Heart right ventricle (tissue), 16 donors: Measurements from ENCODE around the gene NPHP4. TPM values are rescaled to one million over a fixed set of nuclear protein-coding genes. Genes with fewer than 3 reads are reported as not detected.

ENCODE experiments used
- ATAC-seq, 8 donors: fragments of 200-7000 bp; cut with Tn5 transposase; one replicate each; pipeline ENCODE4 v1.9.1; 2020; ENCODE audit warnings: mild to moderate bottlenecking in 8 of 8, moderate library complexity in 8 of 8, moderate number of reproducible peaks in 1 of 8
- DNase-seq, 2 donors: peaks; one replicate each; pipeline ENCODE4 v3.0.0-alpha.2; 2020
- H3K27ac ChIP-seq, 10 donors: fragments of 200-600 bp; sonication (generic) in 2 of 10; one replicate each; pipeline versions ENCODE4 v1.5.0 to v1.8.0; 2020 to 2022; ENCODE audit warnings: mild to moderate bottlenecking in 3 of 10
- H3K27me3 ChIP-seq, 7 donors: fragments of 200-600 bp; one replicate each; pipeline ENCODE4 v1.8.0; 2021 to 2022; ENCODE audit warnings: mild to moderate bottlenecking in 2 of 7
- H3K36me3 ChIP-seq, 9 donors: fragments of 200-600 bp; sonication (generic) in 1 of 9; one replicate each; pipeline versions ENCODE4 v1.5.0 to v1.8.0; 2020 to 2022; ENCODE audit warnings: mild to moderate bottlenecking in 2 of 9
- H3K4me1 ChIP-seq, 9 donors: fragments of 200-600 bp; sonication (generic) in 1 of 9; one replicate each; pipeline versions ENCODE4 v1.5.0 to v1.8.0; 2020 to 2022; ENCODE audit warnings: mild to moderate bottlenecking in 4 of 9
- H3K4me3 ChIP-seq, 10 donors: fragments of 200-600 bp; sonication (generic) in 2 of 10; one replicate each; pipeline versions ENCODE4 v1.5.0 to v1.8.0; 2020 to 2022; ENCODE audit warnings: mild to moderate bottlenecking in 7 of 10, moderate library complexity in 2 of 10
- H3K9me3 ChIP-seq, 11 donors: fragments of 200-600 bp in 10 of 11; sonication (generic) in 2 of 11; one replicate each; pipeline versions ENCODE4 v1.5.0 to v1.8.0; 2013 to 2022; ENCODE audit warnings: mild to moderate bottlenecking in 2 of 11, control low read depth in 1 of 11, moderate library complexity in 1 of 11
- WGBS, 2 donors: extraction: QIAGEN DNeasy Blood & Tissue Kit; methylation state at CpG; one replicate each; pipeline ENCODE4 v1.1.7; 2013; ENCODE audit warnings: inconsistent platforms in 1 of 2; 5-methylcytosine and 5-hydroxymethylcytosine counted together
- intact Hi-C, 10 donors: fragments of 100-400 bp; cut with DNase I; formaldehyde crosslinking; loops; one replicate each; pipeline versions ENCODE4 v1.11.1 to v1.14.2; 2022
- polyA plus RNA-seq, 2 donors: library from polyadenylated mRNA; stranded (reverse); fragments of 200-250 nt; gene quantifications; one replicate each; pipeline ENCODE4 v1.2.3, GENCODE V29; 2013
- total RNA-seq, 10 donors: library from RNA; stranded (reverse); fragmentation: NEBNext Ultra II Directional in 3 of 10; extraction: Animal tissue kit (Norgen Biotek cat#: 25700) in 3 of 10; gene quantifications; one replicate each; pipeline versions ENCODE4 v1.2.1 to v1.2.4, GENCODE V29; 2021 to 2023
- TF ChIP-seq, protein P1 (sequence below), 9 donors: fragments of 200-600 bp; sonication (generic) in 2 of 9; IDR thresholded peaks; one replicate each; pipeline versions ENCODE4 v1.5.0 to v1.8.0; 2021 to 2022; ENCODE audit warnings: antibody characterized with exemption in 9 of 9, mild to moderate bottlenecking in 5 of 9, moderate library complexity in 1 of 9
- donor health status: Arrhythmogenic right ventricular cardiomyopathy.
- donor health status: ischemic (EF 13 %, LVEDD 7.1; RV severe dilation, severe dysfunction).
- donor health status: healthy with polysubstance abuse.
- donor health status: DM: no; HTN: yes; CAD: no.
- donor health status: DM: no; HTN: no; CAD: no.
- donor health status: ischemic (EF 25% LVEDD 6.9; RV normal size, moderate dysfunction).
- donor health status: ischemic (EF 25% LVEDD 5.7; RV mildly dilated, moderate dysfunction).
- donor health status: healthy.
- donor health status: DM: yes; HTN: yes; CAD: no.
- donor health status: Ischemic cardiomyopathy.
- donor health status: ischemic (EF 35%, LVEDD 5.7; RV mildly dilated, moderate dysfunction).
- donor health status: nonischemic (EF 11% LVEDD 7.7; RV severe dilation, severe dysfunction).
- donor health status: DM: yes; HTN: yes; CAD: no.
- donor health status: PGD.
- donor health status: ischemic (EF 29% LVEDD 5.4; RV normal size, mild dysfunction).
- donor health status: nonischemic (EF 23%, LVEDD 6.1; RV moderate dilation, normal function).

NPHP4 gene
- total and polyA plus RNA-seq, 12 donors, result 2.4 to 5.7 (median 3.3) TPM

DNA sequence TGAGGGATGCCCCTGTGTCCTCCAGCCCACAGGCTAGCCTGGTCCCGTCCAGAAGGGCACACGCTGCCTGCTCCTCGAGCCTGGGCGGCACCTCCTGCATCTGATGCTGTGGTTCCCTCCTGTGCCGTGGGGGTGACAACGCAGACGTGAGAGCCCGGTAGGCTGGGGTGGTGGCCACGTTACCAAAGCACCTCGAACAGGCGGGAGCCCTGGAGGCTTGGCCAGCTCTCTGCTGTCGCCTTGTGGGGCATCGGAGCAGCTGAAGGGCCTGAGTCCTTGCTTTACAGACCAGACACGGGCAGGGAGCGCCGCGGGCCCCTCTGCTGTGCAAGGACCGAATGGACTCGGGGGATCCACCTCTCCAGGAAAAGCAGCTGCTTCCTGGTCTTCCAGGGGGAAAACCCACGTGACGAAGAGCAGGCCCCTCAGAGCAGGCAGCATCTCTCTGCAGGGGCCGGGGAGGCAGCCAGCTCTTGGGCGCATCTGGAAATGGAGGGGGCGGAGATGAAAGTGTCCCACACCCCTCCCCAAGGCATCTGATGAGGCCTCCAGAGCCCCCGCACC lies 133.3 kb downstream of the NPHP4 start:
- no peak overlapping the region for H3K27ac ChIP-seq
- H3K9me3 ChIP-seq, result no peaks in the 10 kb centered on the region
- TF ChIP-seq, protein P1, sequence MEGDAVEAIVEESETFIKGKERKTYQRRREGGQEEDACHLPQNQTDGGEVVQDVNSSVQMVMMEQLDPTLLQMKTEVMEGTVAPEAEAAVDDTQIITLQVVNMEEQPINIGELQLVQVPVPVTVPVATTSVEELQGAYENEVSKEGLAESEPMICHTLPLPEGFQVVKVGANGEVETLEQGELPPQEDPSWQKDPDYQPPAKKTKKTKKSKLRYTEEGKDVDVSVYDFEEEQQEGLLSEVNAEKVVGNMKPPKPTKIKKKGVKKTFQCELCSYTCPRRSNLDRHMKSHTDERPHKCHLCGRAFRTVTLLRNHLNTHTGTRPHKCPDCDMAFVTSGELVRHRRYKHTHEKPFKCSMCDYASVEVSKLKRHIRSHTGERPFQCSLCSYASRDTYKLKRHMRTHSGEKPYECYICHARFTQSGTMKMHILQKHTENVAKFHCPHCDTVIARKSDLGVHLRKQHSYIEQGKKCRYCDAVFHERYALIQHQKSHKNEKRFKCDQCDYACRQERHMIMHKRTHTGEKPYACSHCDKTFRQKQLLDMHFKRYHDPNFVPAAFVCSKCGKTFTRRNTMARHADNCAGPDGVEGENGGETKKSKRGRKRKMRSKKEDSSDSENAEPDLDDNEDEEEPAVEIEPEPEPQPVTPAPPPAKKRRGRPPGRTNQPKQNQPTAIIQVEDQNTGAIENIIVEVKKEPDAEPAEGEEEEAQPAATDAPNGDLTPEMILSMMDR (IDR thresholded peaks at IDR 0.05), result no peak
- H3K4me1 ChIP-seq, result no peaks in the 10 kb centered on the region
- no peak for ATAC-seq
- H3K36me3 ChIP-seq, result peaks cover 0 to 23% (median 0%) of the 10 kb centered on the region in 9 donors
- intact Hi-C loops, result no loop called here
- 85 to 88% methylated on average over 25 of the region's 25 CpGs for WGBS, 2 donors
- DNase-seq, result no peak
- H3K27me3 ChIP-seq, result no peaks in the 10 kb centered on the region
- no peak overlapping the region for H3K4me3 ChIP-seq

DNA sequence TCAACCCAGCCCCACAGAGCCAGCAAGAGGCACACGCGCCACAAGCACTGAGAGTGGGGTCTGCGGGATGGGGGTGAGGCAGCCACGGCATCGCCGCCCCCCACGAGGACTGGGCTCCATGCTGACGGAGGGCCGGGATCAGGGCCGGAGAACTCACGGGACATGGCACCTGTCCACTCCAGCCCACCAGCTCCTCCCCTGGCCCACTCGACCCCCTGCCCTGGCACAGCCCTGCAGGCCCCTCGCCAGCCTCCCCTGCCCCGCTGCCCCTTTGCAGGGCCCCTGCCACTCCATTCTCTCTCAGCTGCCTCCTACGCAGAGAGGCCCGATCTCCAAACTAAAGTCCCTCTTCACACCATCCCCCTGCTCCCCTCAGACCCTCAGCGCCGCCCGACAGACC lies 134.0 kb downstream of the NPHP4 start:
- no peak overlapping the region for H3K4me3 ChIP-seq
- peaks cover 0 to 16% (median 0%) of the 10 kb centered on the region in 9 donors for H3K36me3 ChIP-seq
- no peaks in the 10 kb centered on the region for H3K4me1 ChIP-seq
- H3K9me3 ChIP-seq, result no peaks in the 10 kb centered on the region
- intact Hi-C loops, result no loop called here
- ATAC-seq (no peak), DNase-seq (no peak)
- H3K27ac ChIP-seq, result no peak overlapping the region
- TF ChIP-seq, protein P1 (IDR thresholded peaks at IDR 0.05), result no peak
- no peaks in the 10 kb centered on the region for H3K27me3 ChIP-seq
- whole genome bisulfite sequencing, 2 donors, result 92 to 94% methylated on average over 19 of the region's 19 CpGs

DNA sequence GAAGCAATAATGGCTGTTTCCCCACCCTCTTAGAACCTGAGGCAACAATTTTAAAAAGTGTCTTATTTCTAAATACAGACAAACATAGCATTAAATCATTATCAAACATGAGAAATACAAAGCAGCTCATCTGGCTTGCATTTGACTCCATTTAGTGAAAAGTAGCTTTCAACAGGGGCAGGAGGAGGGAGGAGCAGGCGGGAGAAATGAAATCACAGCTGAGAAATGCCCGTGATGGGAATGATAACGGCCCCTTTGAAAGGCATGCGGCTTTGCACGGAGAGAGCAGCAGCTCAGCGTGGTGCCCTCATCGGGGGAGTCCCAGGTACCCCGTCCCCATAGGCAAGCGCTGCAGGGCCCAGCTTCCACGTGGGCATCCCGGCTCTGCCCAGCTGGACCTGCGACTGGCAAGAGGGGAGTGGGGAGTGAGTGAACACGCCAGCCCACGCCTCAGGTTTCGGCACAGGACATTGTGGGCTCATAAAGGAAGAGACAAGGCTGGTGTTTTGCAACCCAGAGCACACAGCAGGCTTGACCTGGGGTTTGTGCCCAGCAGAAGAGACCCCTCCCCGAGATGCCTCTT lies 134.6 kb downstream of the NPHP4 start:
- Histone ChIP-seq H3K4me3 (no peak overlapping the region), H3K9me3 (no peaks in the 10 kb centered on the region), H3K36me3 (peaks cover 0 to 10% (median 0%) of the 10 kb centered on the region in 9 donors), H3K27ac (no peak overlapping the region), H3K4me1 (no peaks in the 10 kb centered on the region), H3K27me3 (peaks cover 0 to 1% (median 0%) of the 10 kb centered on the region in 7 donors)
- intact Hi-C loops, result no loop called here
- no peak for DNase-seq
- 59 to 64% methylated on average over 16 of the region's 16 CpGs for WGBS, 2 donors
- TF ChIP-seq, protein P1 (IDR thresholded peaks at IDR 0.05), result no peak
- no peak for ATAC-seq

DNA sequence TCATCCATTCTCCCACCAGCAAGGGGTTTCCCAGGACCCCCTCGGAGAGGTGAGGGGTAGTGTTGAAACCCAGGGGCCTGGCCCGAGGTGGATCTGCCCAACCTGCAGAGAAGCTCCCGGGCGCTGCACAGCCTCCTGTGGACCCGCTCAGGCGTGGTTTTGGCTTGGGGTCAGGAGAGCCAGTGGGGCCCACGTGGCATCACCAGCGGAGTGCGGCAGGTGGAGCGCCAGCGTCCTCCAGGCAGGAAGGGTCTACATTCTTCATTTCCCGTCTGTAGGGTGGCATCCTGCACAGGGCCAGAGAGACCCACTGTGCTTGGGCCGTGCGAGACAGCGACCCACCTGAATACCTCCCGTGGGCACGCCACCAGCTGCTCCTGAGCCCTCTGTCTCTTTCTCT lies 135.2 kb downstream of the NPHP4 start:
- TF ChIP-seq, protein P1 (IDR thresholded peaks at IDR 0.05), result no peak
- intact Hi-C loops, result no loop called here
- H3K27ac ChIP-seq, result no peak overlapping the region
- no peaks in the 10 kb centered on the region for H3K9me3 ChIP-seq
- WGBS, 2 donors, result 89 to 91% methylated on average over 17 of the region's 17 CpGs
- H3K4me3 ChIP-seq, result no peak overlapping the region
- no peak for ATAC-seq
- no peak for DNase-seq
- H3K4me1 ChIP-seq, result no peaks in the 10 kb centered on the region
- H3K27me3 ChIP-seq, result peaks cover 0 to 7% (median 0%) of the 10 kb centered on the region in 7 donors
- peaks cover 0 to 6% (median 0%) of the 10 kb centered on the region in 9 donors for H3K36me3 ChIP-seq
